HG03571 (cell line): ENCODE results near the gene ATL2.
A peak's percentile ranks its signal among the peaks of the same experiment; 100 is the strongest.
"Not testable (repeated sequence)": the region's sequence is repeated elsewhere in the genome, so short reads cannot be mapped to it uniquely, and the experiment has no call there.

Source experiments
- ATAC-seq: cut with Tn5 transposase; IDR thresholded peaks from one replicate; pipeline ENCODE4 v1.9.1; 2021; ENCODE audit not compliant: unreplicated experiment

The ATL2 gene

GRCh38 chr2:38394041-38394440, 17.0 kb upstream of the ATL2 start:
- no peak for ATAC-seq

- ATAC-seq = no peak
These were observed 13.9 kb upstream of the ATL2 start for GRCh38 chr2:38390947-38391346.

GRCh38 chr2:38387887-38388286, 10.8 kb upstream of the ATL2 start:
- ATAC-seq = no peak

GRCh38 chr2:38386821-38387220, 9.7 kb upstream of the ATL2 start:
- ATAC-seq = no peak

GRCh38 chr2:38386377-38386776, 9.3 kb upstream of the ATL2 start:
- ATAC-seq = no peak

GRCh38 chr2:38384338-38384737, 7.3 kb upstream of the ATL2 start:
- no peak for ATAC-seq

- ATAC-seq = not testable (repeated sequence)
These were observed 6.7 kb upstream of the ATL2 start for GRCh38 chr2:38383741-38384140.

- no peak for ATAC-seq
These were observed 4.5 kb upstream of the ATL2 start for GRCh38 chr2:38381381-38382143.

GRCh38 chr2:38380397-38381130, 3.5 kb upstream of the ATL2 start:
- ATAC-seq = no peak

- ATAC-seq = peak; percentile 69
These were observed 575 bp downstream of the ATL2 start for GRCh38 chr2:38376346-38377049.

GRCh38 chr2:38375696-38376345, 1.3 kb downstream of the ATL2 start:
- no peak for ATAC-seq

- no peak for ATAC-seq
These were observed 2.1 kb downstream of the ATL2 start for GRCh38 chr2:38374984-38375383.

- no peak for ATAC-seq
These were observed 5.8 kb downstream of the ATL2 start for GRCh38 chr2:38371235-38371634.

- ATAC-seq = no peak
These were observed 6.4 kb downstream of the ATL2 start for GRCh38 chr2:38370664-38371063.

GRCh38 chr2:38362232-38362631, 14.8 kb downstream of the ATL2 start:
- no peak for ATAC-seq

GRCh38 chr2:38360177-38360576, 16.9 kb downstream of the ATL2 start:
- no peak for ATAC-seq

GRCh38 chr2:38353402-38353801, 23.7 kb downstream of the ATL2 start:
- no peak for ATAC-seq

- no peak for ATAC-seq
These were observed 24.7 kb downstream of the ATL2 start for GRCh38 chr2:38352336-38352735.

GRCh38 chr2:38345323-38346038, 31.6 kb downstream of the ATL2 start:
- ATAC-seq = no peak

- ATAC-seq = no peak
These were observed 32.3 kb downstream of the ATL2 start for GRCh38 chr2:38344813-38345212.

GRCh38 chr2:38343212-38343611, 33.9 kb downstream of the ATL2 start:
- no peak for ATAC-seq
